Mucosa of descending colon (tissue), 3 donors: ENCODE data around the gene ZMIZ1. TPM values are rescaled to one million over a fixed set of nuclear protein-coding genes. Genes with fewer than 3 reads are reported as not detected.

Experiments
- ATAC-seq: fragments of 200-7000 bp; cut with Tn5 transposase; one replicate; pipeline ENCODE4 v1.9.1; 2020; ENCODE audit warnings: mild to moderate bottlenecking, moderate library complexity
- DNase-seq, 3 donors: peaks; one replicate each; pipeline ENCODE4 v3.0.0-alpha.2; 2020
- H3K36me3 ChIP-seq: fragments of 200-600 bp; one replicate; pipeline ENCODE4 v1.8.0; 2021; ENCODE audit warnings: low read depth, mild to moderate bottlenecking
- H3K4me1 ChIP-seq: fragments of 200-600 bp; one replicate; pipeline ENCODE4 v1.8.0; 2021; ENCODE audit warnings: low read depth, mild to moderate bottlenecking
- H3K4me3 ChIP-seq: fragments of 200-600 bp; one replicate; pipeline ENCODE4 v1.8.0; 2021; ENCODE audit warnings: mild to moderate bottlenecking
- H3K9me3 ChIP-seq: fragments of 200-600 bp; one replicate; pipeline ENCODE4 v1.8.0; 2021; ENCODE audit warnings: mild to moderate bottlenecking
- intact Hi-C, 2 donors: fragments of 100-400 bp; cut with DNase I in 1 of 2; cut with micrococcal nuclease in 1 of 2; formaldehyde crosslinking; loops; one replicate each; pipeline versions ENCODE4 v1.11.0 to v1.11.1; 2022; cut with DNase I, micrococcal nuclease
- total RNA-seq, 3 donors: library from RNA; stranded (reverse); fragmentation: NEBNext Ultra II Directional in 2 of 3; extraction: Animal tissue kit (Norgen Biotek cat#: 25700) in 2 of 3; gene quantifications; one replicate each; pipeline versions ENCODE4 v1.2.1 to v1.2.4, GENCODE V29; 2021 to 2023
- TF ChIP-seq, protein P1 (sequence below): fragments of 200-600 bp; IDR thresholded peaks from one replicate; pipeline ENCODE4 v1.8.0; 2022; ENCODE audit warnings: antibody characterized with exemption, mild to moderate bottlenecking
- donor health status: DM: no; HTN: no; CAD: no; lungs with moderate emphysema.
- donor health status: DM: no; HTN: no; CAD: no.
- donor health status: DM: no; HTN: yes; CAD: no.

Gene ZMIZ1
- total RNA-seq, 3 donors from 2014 or later, result 61.4 to 103 (median 89.1) TPM

DNA sequence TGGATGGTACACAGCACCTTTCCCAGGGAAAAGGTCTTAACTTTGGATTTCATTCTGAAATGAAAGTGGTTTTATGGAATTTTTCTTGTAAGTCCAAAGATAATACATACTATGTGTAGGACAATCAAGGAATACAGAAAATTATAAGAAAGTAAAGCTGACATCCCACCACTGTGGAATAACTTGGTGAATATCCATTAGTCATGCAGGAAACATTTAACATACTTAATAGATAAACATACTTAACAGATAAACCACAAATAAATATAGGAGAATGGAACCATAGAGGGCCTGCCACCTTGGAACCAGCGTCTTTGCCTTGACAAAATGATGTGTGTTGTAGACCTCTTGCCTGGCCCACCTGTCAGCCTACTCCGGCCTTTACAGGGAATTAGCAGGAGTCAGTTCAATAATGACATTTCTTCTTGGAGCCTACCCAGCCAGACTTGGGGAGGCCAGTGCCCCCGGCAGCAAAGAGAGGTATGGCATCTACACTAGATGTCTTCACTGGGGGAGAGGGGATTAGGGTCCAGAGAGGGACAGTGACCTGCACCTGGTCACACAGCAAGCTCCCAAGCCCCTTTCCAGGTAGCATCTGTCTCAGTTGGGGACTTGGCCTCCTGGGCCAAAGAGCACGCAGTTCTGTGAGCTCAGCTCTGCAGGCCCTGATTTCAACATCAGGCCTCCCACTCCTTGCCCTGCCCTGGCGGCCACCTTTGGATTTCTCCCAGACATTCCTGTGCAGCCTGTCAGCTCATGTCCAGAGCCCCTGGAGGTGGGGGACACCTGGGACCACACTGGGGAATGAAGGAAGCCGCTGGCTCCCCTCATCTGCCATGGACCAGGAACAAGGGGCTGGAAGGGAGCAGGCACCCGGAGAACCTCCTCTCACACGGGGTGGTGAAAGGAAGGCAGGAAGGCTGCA lies 165.9 kb downstream of the ZMIZ1 start:
- Histone ChIP-seq H3K4me3 (no peak overlapping the region), H3K4me1 (no peaks in the 10 kb centered on the region), H3K36me3 (no peaks in the 10 kb centered on the region), H3K9me3 (no peaks in the 10 kb centered on the region)
- intact Hi-C loops, result no loop called here
- ATAC-seq (no peak), DNase-seq (no peak)
- TF ChIP-seq, protein P1, sequence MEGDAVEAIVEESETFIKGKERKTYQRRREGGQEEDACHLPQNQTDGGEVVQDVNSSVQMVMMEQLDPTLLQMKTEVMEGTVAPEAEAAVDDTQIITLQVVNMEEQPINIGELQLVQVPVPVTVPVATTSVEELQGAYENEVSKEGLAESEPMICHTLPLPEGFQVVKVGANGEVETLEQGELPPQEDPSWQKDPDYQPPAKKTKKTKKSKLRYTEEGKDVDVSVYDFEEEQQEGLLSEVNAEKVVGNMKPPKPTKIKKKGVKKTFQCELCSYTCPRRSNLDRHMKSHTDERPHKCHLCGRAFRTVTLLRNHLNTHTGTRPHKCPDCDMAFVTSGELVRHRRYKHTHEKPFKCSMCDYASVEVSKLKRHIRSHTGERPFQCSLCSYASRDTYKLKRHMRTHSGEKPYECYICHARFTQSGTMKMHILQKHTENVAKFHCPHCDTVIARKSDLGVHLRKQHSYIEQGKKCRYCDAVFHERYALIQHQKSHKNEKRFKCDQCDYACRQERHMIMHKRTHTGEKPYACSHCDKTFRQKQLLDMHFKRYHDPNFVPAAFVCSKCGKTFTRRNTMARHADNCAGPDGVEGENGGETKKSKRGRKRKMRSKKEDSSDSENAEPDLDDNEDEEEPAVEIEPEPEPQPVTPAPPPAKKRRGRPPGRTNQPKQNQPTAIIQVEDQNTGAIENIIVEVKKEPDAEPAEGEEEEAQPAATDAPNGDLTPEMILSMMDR, result no peak

DNA sequence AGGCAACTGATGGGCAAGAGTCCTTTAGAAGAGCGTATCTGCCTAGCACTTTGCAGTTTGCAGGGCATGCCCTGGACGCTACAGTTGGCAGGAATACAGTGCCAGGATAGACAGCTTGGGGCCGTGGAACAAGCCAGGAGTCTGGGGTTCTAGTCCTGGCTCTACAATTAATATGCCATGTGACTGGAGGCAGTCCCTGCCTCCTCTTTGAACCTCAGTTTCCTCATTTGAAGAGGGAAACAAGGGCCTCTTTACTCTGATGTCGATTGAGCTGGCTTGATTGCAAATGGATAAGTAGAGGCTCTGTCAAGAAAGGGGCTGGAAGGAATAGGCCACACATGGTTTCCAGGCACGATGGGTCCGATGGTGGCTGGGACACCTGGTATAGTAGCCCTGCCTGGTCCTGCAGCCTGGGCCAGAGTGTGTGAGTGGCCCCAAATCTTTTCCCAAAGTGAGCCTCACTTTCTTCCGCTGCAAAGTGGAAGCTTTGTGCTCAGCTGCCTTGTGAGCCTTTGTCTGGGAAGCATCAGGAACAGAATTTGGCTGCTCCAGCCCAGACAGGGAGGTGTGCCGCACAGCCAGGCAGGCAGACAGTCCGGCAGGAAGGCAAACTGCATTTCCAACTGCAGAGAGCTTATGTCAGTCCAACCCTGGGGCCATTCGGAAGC lies 167.1 kb downstream of the ZMIZ1 start:
- intact Hi-C loops, result no loop called here
- H3K36me3 ChIP-seq, result no peaks in the 10 kb centered on the region
- no peak for DNase-seq
- no peaks in the 10 kb centered on the region for H3K4me1 ChIP-seq
- no peaks in the 10 kb centered on the region for H3K9me3 ChIP-seq
- H3K4me3 ChIP-seq, result no peak overlapping the region
- TF ChIP-seq, protein P1, result no peak
- no peak for ATAC-seq

DNA sequence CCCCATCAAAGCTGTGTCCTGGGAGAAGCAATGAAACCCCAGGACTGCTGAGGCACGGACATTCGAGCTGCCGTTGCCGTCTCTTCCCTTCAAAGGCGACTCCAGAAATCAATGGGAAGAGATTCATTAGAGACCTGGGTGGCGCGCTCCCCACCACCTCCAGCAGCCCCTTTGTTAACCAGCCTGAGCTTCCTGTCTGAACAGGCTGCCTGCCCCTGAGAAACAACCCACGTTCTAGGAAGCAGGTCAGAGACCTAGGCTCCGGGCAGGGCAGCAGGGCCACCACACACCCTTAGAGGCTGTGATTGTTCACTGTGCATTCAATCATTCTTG lies 167.6 kb downstream of the ZMIZ1 start:
- ATAC-seq, result no peak
- no peak overlapping the region for H3K4me3 ChIP-seq
- TF ChIP-seq, protein P1, result no peak
- no peaks in the 10 kb centered on the region for H3K9me3 ChIP-seq
- no peak for DNase-seq
- no peaks in the 10 kb centered on the region for H3K36me3 ChIP-seq
- H3K4me1 ChIP-seq, result peaks cover 3% of the 10 kb centered on the region
- intact Hi-C loops, result no loop called here

DNA sequence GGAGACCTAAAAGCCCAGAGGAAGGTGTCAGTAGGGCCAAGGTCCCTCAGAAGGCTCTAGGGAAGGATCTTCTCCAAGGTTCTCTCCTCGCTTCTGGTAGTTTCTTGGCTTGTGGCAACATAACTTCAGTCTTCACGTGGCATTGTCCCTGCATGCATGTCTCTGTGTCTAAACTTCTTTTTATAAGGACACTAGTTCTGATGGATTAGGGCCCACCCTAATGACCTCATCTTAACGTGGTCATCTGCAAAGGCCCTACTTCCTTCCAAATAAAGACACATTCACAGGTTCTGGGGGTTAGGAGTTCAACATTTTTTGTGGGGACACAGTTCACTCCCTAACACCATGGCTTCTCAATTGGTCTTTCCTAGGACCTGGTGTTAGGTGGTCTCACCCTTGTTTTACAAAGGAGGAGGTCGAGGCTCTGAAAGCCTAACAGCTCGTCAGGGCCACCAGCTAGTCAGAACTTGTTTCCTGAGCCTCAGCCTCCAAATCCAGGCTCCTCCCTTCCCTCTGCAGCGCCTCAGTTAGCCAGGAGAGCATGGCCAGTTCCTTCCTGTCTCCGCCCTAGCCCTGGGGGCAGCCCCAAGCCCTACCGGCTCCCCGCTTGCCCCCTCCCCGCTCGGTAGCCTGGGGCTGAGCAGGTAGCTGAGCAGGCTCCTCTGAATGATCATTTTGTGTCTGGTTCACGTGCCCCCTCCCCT lies 168.8 kb downstream of the ZMIZ1 start:
- H3K9me3 ChIP-seq, result no peaks in the 10 kb centered on the region
- intact Hi-C loops, result no loop called here
- H3K4me3 ChIP-seq, result no peak overlapping the region
- TF ChIP-seq, protein P1, result no peak
- ATAC-seq (no peak), DNase-seq (no peak)
- H3K4me1 ChIP-seq, result peaks cover 8% of the 10 kb centered on the region
- H3K36me3 ChIP-seq, result no peaks in the 10 kb centered on the region

DNA sequence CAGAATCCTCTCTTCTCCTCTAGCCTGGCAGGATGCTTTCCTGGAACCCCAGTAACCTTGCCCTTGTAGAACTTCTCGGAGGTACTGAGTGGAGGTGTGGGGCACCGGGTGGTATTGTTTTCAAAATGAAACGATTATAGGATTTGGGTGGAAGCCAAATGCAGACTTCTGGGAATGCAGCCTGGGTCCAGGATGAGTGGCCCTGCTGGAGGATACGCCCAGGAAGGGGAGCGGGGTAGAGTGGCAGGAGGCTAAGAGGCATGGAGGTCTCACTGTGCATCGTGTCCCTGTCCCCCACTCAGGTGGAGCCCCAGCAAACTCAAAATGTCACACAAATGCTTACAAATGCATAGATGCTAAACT lies 169.4 kb downstream of the ZMIZ1 start:
- DNase-seq (no peak), ATAC-seq (no peak)
- H3K4me3 ChIP-seq, result no peak overlapping the region
- intact Hi-C loops, result no loop called here
- no peaks in the 10 kb centered on the region for H3K9me3 ChIP-seq
- no peaks in the 10 kb centered on the region for H3K36me3 ChIP-seq
- H3K4me1 ChIP-seq, result peaks cover 8% of the 10 kb centered on the region
- TF ChIP-seq, protein P1, result no peak
